Stimulated activated CD4-positive, alpha-beta T cell treated with anti-CD3 and anti-CD28 coated beads, Interleukin-15, amount 100 ng/mL, for 1 hour (primary cell): ENCODE data around the gene GPER1.
"Not testable (repeated sequence)": the region's sequence is repeated elsewhere in the genome, so short reads cannot be mapped to it uniquely, and the experiment has no call there.

Experiments used
- DNase-seq, 2 donors: peaks; one replicate each; pipeline ENCODE4 v3.0.0-alpha.2; 2020; ENCODE audit warnings: low read depth in 1 of 2, low spot score in 1 of 2

Gene GPER1

DNA sequence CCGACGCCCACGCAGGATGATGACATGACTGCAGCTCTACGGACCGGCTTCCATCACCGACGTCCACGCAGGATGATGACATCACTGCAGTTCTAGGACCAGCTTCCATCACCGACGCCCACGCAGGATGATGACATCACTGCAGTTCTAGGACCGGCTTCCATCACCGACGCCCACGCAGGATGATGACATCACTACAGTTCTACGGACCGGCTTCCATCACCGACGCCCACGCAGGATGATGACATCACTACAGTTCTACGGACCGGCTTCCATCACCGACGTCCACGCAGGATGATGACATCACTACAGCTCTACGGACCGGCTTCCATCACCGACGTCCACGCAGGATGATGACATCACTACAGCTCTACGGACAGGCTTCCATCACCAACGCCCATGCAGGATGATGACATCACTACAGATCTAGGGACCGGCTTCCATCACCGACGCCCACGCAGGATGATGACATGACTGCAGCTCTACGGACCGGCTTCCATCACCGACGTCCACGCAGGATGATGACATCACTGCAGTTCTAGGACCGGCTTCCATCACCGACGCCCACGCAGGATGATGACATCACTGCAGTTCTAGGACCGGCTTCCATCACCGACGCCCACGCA, 28.6 kb downstream of the GPER1 start:
- DNase-seq, result not testable (repeated sequence)

DNA sequence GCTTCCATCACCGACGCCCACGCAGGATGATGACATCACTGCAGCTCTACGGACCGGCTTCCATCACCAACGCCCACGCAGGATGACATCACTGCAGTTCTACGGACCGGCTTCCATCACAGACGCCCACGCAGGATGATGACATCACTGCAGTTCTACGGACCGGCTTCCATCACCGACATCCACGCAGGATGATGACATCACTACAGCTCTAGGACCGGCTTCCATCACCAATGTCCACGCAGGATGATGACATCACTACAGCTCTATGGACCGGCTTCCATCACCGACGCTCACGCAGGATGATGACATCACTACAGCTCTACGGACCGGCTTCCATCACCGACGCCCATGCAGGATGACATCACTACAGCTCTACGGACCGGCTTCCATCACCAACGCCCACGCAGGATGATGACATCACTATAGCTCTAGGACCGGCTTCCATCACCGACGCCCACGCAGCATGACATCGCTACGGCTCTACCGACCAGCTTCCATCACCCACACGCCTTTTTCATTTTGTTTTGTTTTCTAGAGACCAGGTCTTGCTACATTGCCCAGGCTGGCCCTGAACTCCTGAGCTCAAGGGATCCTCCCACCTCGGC, 29.5 kb downstream of the GPER1 start:
- DNase-seq, result no peak

DNA sequence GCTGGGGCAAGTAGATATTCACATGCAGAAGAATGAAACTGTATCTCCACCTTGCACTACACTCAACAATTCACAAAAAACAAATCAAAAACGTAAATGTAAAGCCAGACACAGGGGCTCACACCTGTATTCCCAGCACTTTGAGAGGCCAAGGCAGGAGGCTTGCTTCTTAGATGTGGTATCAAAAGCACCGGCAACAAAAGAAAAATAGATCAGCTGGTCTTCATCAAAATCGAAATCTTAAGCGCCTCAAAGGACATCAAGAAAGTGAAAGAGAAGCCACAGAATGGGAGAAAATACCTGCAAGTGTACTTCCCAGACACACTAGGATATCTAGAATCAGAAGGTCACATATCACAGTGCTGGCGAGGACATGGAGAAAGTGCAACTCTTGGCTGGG, 31.3 kb downstream of the GPER1 start:
- DNase-seq, result no peak

DNA sequence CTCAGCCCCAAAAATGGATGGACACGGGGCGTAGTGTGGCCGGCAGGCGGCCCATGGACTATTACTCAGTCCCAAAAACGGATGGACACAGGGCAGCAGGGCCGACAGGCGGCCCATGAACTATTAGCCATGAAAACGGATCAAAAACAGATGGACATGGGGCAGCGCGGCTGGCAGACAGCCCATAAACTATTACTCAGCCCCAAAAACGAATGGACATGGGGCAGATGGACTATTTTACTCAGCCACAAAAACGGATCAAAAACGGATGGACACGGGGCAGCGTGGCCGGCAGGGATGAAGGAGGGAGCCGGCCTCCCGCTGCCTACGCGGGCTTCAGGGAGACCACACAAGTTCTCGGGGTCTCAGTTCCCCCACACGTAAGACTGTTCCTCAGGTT, 32.9 kb downstream of the GPER1 start:
- DNase-seq, result no peak

DNA sequence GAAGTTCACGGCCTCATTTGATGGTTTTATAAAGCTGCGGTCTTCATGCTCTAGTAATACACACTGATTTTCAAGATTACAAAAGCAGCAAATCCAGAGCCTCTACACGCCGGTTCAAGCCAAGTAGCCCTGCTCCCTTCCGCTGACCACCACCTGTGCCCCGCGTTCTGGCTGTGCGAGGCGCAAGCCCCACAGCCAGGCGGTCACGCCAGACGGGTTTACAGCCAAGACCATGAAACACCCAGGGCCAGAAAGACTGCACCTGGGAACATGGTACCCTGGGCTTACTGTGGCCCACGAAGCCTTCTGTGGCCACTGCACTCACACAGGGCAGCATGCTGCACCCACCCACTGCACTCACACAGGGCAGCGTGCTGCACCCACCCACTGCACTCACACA, 33.6 kb downstream of the GPER1 start:
- no peak for DNase-seq

DNA sequence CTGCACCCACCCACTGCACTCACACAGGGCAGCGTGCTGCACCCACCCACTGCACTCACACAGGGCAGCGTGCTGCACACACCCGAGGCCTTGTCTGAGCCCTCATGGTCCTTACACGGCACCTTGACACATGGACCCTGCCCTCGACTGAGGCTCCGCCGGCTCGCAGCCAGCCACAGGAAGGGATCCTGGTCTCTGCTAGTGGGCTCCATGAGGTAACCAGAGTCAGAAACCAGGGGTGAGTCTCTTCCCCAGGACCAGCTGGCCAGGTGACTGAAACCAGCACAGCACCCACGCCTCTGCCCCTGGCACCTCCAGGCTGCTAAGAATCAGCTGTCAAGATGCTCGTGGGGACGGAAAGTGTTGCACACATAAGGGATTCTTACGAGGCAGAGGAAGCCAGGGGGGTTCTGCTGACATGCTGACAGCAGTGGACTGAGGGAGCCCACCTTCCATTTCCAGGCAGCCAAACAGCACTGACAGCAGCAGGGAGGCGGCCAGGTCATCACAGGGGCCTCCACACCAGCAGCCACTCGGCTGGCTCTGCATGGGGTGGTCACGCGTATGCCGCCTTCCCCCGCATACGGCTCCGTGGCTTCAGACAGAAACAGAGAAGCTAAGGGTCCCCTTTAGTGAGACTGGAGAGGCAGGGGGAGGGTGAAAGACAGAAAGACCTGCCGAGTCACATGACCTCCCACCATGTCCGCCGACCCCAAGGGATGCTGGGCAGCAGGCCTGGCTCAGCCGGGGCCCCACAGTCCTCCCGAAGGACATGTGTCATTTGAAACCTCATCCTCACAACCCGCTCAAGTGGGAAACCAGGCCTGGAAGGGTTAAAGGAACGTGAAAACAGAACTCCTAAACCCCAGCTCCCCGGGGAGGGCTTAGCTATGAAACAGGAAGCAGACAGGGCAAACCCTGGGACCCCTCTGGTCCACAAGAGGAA, 34.2 kb downstream of the GPER1 start:
- no peak for DNase-seq

DNA sequence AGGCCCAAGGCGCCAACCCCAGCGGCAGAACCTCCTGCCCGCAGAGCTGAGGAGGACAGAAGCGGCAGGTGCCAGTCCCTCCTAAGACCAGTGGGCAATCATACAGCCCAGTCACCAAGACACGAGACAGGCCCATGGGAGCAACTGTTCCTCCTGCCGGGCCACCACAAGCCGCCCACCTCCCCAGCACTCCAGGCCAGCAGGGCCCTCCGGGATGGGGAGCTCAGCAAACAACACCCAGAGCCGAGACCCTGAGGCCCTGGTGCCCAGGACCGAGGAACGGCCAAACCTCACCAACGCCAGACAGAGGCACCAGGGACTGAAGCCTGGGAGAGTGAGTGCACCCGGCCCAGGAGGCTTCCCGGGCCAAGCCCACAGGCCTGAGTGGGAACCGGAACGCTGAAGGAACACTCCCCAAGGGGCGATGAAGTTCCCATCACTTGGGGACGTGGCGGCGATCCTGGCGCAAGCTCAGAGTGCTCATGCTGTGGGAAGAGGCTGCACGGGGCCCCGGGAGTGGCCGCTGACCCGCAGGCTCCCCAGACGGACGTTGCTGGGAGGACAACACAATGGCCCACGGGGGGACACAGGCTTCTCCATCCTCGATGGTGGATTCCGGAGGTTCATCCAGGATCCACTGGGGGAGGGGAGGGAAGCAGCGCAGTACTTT, 35.1 kb downstream of the GPER1 start:
- no peak for DNase-seq

DNA sequence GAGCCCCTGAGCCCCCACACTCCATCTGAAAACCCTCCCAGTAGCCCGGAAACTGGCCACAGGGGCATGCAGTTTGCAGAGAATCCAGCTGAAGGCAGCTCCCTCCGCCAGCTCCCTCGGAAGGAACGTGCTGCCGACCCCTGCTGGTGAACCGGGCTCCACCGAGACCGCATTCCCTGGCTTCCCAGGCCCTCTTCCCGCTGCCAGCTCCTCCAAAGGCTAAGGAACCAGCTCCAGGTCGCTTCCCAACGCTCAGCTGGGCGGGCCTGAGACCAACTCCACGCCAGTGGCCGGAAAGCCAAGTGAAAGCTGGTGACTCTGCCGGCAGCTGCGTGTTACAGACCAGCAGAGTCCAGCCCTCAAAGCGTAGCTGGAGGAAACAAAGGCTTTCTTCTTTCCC, 35.8 kb downstream of the GPER1 start:
- DNase-seq, result no peak

DNA sequence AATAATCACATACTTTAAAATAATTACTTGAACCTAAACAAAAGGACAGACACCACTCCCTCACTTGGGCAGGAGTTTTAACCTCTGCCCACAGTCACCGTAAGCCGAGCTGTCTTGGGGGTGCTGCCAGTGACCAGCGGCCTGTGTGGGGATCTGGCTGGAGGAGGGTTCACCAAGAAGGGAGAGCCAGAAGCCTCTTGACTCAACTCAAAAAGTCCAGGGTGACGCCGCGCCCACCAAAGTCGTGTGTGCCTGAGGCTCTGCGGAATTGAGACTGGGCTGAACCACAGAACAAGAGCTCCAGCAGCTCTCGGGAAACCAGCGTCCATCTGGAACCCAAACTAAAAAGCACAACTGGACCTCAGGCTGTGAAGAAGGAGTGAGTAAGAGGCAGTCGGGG, 36.3 kb downstream of the GPER1 start:
- DNase-seq, result no peak

DNA sequence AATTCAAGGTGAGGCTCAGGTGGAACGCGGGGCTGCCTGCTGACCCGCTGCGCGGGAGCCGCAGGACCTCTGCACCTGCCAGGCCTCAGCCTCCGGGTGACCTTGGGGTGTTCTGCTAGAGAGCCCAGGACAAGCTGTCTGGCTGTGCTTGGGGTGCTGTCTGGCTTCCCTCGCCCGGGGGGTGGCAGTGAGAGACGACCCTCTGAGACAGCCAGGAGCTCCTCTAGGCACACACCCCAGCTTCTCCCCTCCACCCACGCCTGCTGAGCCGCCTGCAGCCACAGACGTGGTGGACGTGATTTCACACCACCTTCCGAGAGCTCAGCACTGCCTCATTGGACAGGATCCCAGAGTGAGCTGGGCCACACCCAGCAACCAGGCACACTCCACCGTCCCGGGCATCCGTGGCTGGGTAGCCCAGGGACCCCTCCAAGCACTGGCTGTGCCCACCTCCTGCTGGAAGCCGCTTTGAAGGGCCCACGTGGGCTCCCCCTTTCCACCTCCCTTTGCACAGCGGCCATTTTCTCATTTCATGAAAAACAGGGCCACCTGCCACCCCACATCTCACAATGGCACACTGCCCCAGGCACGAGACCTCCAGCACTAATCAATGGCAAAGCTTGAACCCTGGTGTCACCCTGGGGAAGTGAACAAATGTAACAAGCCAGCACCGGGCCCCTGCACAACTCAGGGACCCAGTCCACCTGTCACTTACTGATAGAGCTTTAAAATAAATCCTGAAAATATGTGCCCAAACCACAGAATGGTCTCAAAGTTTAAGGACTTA, 37.1 kb downstream of the GPER1 start:
- no peak for DNase-seq

DNA sequence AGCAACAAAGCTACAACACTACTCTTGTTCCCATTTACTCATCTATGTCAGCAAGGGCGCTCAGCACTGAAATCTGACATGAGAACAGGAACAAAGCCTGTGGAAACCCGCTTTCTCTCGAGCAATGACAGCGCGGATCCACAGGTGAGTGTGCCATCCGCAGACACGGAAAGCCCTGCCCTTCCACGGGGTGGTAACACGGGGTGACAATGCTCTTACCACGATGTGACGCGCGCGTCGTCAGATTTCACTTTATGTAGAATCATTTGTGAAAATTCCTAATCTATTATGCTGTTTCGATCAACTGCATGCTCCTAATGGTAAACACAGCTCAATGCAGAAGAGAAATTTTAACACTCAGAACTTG, 37.7 kb downstream of the GPER1 start:
- no peak for DNase-seq

DNA sequence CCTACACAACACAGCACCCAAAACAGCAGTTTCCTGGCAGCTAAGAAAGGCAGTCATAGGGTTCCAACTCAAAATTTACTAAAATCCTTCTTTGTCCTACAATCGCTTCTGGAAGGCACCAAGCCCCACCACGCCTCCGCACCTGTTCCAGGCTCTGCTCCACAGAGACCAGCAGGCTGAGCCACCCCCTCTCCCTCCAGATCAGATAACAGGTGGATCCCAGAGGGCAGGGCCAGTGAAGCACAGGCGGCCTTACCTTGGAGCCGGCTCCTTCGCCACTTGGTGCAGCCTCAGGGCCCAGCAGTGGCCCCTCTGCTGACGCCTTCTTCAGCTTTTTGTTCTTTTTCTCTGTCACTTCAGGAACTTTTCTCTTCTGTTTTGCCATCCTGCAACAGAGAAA, 39.1 kb downstream of the GPER1 start:
- no peak for DNase-seq

DNA sequence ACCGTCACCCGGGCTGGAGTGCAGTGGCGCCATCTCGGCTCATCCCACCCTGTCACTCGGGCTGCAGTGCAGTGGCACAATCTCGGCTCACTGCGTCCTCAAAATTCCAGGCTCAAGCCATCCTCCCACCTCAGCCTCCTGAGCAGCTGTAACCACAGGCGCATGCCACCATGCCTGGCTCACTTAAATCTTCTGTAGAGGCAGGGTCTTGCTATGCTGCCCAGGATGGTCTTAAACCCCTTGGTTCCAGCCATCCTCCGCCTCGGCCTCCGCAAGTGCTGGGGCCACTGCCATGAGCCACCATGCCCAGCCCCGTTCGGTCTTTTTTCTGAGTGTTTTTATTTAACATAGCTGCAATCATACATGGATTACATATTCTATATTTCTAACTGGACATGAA, 41.5 kb downstream of the GPER1 start:
- DNase-seq, result no peak

DNA sequence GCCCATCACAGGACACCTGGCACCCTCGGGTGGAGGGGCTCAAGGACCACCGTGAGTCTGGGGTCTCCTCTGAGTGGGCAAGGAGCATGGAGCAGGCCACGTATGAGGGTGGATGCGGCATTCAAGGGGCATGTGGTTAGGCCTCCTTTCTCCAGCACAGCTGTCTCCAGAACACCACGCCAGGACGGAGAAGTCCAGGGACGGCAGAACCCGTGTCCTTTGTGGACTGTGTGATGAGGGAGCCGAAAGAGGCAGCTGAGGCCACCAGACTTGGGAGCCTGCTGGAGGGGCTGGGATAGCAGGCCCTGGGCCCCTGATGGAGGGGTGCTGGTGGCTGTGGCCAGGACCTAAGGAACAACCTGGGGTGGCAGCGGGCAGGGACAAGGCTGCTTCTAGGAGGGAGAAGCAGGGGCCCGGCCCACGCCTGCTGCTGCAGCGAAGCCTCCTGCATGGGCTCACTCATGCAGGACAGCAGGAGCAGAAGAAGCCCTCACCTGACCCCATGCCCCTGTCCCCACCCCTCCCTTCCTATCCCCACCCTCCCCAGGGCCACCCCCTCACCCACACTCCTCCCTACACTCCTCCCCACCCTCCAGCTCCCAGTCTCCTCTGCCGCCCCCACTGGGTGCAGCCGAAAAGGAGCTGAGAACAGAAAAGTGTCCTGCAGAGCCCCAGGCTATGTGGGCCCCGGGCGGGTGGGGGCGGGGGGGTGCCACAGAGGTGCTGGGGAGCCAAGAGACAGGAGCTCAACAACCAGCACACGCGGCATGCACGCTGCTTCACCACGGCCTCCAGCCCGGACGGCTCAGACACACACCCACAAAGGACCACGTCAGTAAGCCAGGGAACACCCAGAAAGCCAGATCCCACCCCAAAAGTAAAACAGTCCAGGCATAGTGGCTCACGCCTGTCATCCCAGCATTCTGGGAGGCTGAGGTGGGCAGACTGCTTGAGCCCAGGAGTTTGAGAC, 42.4 kb downstream of the GPER1 start:
- DNase-seq, result no peak

DNA sequence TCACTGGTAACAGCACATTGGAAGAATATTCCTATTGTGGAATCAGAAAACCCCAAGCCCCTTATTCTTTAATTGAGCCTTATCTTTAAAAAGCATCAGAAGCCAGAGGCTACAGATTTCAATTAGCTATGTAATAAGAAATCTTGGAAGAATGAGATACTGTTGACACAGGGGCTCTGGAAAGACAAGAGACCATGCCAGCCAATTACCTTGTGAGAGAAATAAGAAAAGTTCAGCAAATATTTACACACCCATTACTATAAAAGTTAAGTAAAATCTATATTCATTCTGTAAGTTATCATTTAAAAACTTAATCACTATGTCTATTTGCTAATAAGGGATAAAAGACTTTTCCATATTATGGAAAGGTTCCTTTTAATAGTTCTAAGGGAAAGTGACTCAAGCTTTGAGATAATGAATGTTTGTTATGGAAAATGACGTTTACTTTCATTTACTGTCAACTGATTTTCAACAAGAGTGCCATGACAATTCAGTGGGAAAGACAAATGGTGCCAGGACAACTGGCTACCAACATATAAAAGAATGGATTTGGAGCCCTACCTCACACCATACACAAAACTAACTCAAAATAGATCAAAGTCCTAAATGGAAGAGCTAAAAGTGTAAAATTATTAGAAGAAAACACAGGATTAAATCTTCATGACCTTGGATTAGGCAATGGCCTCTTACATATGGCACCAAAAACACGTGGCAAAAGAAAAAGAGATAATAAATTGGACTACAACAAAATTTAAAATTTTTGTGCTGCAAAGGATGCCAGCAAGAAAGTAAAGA, 43.8 kb downstream of the GPER1 start:
- DNase-seq, result no peak

DNA sequence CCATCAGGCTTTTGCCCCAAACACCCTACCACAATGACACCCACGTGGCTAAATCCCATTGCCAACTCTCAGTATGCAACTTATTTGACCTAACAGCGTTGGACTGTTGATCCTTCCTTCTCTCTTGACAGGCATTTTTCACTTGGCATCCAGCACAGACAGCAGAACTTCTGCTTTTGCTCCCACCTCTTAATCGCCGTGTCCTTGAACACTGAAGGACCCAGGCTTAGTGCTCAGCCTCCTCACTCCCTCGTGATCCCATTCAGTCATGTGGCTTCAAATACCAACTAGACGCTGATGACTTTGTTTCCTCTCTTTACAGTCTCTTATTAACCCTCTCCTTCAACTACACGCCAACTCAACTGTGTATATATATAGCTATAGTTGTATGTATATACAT, 47.0 kb downstream of the GPER1 start:
- DNase-seq, result no peak

DNA sequence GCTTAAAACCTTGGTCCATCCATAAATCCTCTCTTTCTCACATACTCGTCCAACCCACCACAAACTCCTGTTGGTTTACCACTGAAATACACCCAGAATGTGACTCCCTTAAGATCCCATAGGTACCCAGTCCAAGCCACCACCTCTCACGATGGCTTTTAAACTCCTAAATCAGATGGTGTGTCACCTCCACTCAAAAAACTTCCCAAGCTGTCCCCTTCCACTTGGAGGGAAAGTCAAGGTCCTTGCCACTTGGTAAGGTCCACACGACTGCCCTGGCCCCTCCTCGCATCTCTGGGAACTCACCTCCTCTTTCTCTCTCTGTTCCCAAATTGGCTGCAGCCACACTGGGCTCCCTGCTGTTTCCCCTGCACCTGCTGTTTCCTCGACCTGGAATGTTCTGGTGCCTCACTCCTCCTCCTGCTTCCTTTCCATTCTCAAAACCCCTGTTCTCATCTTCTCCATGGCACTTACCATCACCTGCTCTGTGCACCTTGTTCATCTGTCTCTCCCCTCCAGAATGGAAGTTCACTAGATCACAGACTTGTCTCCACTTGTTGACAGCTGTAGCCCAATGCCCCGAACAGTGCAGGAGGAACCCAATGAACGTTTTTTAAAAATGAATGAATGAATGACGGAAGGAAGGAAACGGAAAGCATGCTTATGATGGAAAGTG, 49.1 kb downstream of the GPER1 start:
- DNase-seq, result no peak

DNA sequence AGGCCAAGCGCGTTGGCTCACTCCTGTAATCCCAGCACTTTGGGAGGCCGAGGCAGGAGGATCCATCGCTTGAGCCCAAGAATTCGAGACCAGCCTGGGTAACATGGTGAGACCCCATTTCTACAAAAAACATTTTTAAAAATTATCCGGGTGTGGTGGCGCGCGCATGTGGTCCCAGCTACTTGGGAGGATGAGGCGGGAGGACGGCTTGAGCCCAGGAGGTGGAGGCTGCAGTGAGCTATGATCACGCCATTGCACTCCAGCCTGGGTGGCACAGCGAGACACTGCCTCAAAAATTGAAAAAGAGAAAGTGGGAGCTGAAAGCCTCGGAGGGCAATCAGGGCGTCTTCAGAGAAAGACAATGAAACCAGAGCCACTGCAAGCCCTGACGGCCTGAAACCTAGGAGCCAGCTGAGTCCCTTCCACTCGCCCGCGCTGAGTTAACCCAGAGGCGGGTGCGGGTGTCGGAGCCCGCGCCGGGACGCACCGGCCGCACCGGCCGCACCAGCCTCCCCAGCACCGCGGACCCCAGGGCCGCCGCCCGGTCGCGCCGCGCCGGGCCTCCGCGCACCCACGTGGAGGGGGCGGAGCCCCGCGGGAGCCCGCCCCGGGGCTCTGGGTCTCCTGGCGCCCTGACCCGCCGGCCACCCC, 49.7 kb downstream of the GPER1 start:
- DNase-seq, result no peak
